ENCODE measurements around the gene UMPS. TPM values are rescaled to one million over a fixed set of nuclear protein-coding genes. Genes with fewer than 3 reads are reported as not detected.

UMPS gene
- total RNA-seq, 1 experiment from 2014 or later: 61.8 TPM

DNA sequence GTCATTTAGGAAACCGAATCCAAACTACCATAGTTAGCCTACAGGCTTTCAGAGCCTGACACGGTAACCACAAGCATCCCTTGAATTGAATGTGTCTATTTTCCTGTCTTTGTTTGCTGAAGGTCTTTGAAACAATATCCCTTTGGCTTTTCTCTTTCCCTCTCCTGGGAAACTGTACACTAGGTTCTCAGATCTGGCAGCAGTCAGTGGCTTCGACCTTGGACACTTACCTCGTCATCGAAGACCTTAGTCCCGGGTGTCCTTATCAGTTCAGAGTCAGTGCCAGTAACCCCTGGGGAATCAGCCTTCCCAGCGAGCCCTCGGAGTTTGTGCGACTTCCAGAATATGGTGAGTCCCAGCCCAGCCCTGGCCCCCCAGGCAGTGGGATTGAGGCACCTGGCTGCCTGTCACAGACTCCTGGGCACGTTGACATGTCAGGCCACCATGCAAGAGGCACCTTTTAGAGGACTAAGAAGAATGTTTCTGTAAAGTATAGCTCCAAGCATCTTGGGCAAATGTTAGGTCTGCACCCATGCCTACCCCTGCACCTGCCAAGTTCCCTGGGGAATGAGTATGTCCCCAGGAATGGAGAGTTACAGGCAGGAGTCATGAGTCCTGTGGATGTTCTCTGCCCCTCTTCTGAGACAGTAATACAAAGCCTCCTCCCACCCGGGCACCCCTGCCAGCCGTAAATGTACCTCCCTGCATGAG lies 30.4 kb upstream of the UMPS start:
- no TSS peak for BruUV-seq (replicated peaks)
- DNase-seq: no peak
- Histone ChIP-seq H3K79me2 (ENCODE audit: low read depth) (no peaks in the 10 kb centered on the region), H3K4me1 (replicated peaks; ENCODE audit: insufficient read depth) (no peaks in the 10 kb centered on the region), H3K9me3 (ENCODE audit: insufficient read depth, low read depth) (no peaks in the 10 kb centered on the region), H3K4me3 (no peak overlapping the region), H2AFZ (no peak overlapping the region), H3F3A (ENCODE audit: insufficient read depth, low read depth) (no peaks in the 10 kb centered on the region), H3K27me3 (ENCODE audit: insufficient read depth, low read depth) (peaks cover 8% of the 10 kb centered on the region; the same call in 1 of the 2 replicates), H3K4me2 (no peak overlapping the region), H4K20me1 (ENCODE audit: insufficient read depth) (no peaks in the 10 kb centered on the region), H3K27ac (no peak overlapping the region), H3K36me3 (ENCODE audit: low read depth) (no peaks in the 10 kb centered on the region), H3K9me2 (ENCODE audit: insufficient read depth) (no peaks in the 10 kb centered on the region)
- ChIA-PET CTCF (interaction anchor here (0.6 kb wide), 1 partner anchor 13 kb away, joined by 4 read pairs; no protein-coding TSS in a partner anchor), POLR2A (ENCODE audit: unreplicated experiment) (no interaction called here)
- TF ChIP-seq, protein P1, sequence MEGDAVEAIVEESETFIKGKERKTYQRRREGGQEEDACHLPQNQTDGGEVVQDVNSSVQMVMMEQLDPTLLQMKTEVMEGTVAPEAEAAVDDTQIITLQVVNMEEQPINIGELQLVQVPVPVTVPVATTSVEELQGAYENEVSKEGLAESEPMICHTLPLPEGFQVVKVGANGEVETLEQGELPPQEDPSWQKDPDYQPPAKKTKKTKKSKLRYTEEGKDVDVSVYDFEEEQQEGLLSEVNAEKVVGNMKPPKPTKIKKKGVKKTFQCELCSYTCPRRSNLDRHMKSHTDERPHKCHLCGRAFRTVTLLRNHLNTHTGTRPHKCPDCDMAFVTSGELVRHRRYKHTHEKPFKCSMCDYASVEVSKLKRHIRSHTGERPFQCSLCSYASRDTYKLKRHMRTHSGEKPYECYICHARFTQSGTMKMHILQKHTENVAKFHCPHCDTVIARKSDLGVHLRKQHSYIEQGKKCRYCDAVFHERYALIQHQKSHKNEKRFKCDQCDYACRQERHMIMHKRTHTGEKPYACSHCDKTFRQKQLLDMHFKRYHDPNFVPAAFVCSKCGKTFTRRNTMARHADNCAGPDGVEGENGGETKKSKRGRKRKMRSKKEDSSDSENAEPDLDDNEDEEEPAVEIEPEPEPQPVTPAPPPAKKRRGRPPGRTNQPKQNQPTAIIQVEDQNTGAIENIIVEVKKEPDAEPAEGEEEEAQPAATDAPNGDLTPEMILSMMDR (conservative IDR thresholded peaks at IDR 0.05): no peak
- TF ChIP-seq EZH2 (IDR thresholded peaks at IDR 0.05; ENCODE audit: low read depth): no peak
- intact Hi-C loops (cut with micrococcal nuclease; ENCODE audit: unreplicated experiment): no loop called here

DNA sequence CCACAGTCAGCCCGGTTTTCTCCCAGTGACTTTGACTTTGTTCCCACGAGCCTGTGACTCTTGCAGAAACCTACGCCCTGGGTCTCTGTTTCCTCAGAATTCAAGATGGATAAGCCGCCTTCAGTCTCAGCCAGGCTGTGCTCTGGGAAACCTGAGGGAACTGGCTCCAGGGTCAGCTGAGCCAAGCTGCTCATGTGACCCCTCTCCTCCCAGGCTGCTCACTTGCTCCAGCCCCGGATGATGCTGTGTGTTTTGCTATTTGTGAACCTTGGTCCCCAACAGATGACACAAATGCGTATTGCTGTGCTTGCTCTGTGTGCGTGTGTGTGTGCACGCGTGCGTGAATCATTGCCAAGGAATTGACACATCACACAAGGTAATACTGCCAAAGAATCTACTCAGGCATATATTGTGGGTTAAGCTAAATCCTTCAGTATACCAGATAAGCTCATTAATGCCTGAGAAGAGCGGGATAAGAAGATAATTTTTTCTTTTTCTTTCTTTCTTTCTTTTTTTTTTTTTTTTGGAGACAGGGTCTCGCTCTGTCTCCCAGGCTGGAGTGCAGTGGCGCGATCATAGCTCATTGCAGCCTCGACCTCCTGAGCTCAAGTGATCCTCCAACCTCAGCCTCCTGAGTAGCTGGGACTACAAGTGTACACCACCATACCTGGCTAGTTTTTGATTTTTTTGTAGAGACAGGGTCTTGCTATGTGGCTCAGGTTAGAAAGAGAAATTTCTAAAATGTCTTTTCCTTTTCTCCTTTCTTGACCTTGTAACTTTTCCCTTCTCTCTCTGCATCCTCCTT lies 29.2 kb upstream of the UMPS start:
- BruUV-seq (replicated peaks): no TSS peak
- Histone ChIP-seq H3K4me1 (replicated peaks; ENCODE audit: insufficient read depth) (no peaks in the 10 kb centered on the region), H2AFZ (no peak overlapping the region), H3K27me3 (ENCODE audit: insufficient read depth, low read depth) (0 out of 2 replicates have a peak, but pooled peaks cover 5% of the 10 kb centered on the region), H3F3A (ENCODE audit: insufficient read depth, low read depth) (no peaks in the 10 kb centered on the region), H3K36me3 (ENCODE audit: low read depth) (no peaks in the 10 kb centered on the region), H3K27ac (no peak overlapping the region), H3K9me2 (ENCODE audit: insufficient read depth) (no peaks in the 10 kb centered on the region), H4K20me1 (ENCODE audit: insufficient read depth) (no peaks in the 10 kb centered on the region), H3K79me2 (ENCODE audit: low read depth) (no peaks in the 10 kb centered on the region), H3K4me3 (no peak overlapping the region), H3K9me3 (ENCODE audit: insufficient read depth, low read depth) (no peaks in the 10 kb centered on the region), H3K4me2 (no peak overlapping the region)
- intact Hi-C loops (cut with micrococcal nuclease; ENCODE audit: unreplicated experiment): no loop called here
- CTCF ChIA-PET: interaction anchor here (0.6 kb wide), 1 partner anchor 10 kb away, joined by 10 read pairs; no protein-coding TSS in a partner anchor
- TF ChIP-seq, protein P1 (conservative IDR thresholded peaks at IDR 0.05): no peak
- no peak for TF ChIP-seq EZH2 (IDR thresholded peaks at IDR 0.05; ENCODE audit: low read depth)
- DNase-seq: no peak
- POLR2A ChIA-PET (ENCODE audit: unreplicated experiment): interaction anchor here (0.6 to 0.7 kb wide), 2 partner anchors 74 to 146 kb away, joined by 4 to 10 read pairs; no protein-coding TSS in a partner anchor

- intact Hi-C loops (cut with micrococcal nuclease; ENCODE audit: unreplicated experiment): no loop called here
- H3K79me2 ChIP-seq (ENCODE audit: low read depth): no peaks in the 10 kb centered on the region
- no peak overlapping the region for H3K27ac ChIP-seq
- no peak for DNase-seq
- H3K4me2 ChIP-seq: no peak overlapping the region
- no peak overlapping the region for H3K4me3 ChIP-seq
- BruUV-seq (replicated peaks): no TSS peak
- H4K20me1 ChIP-seq (ENCODE audit: insufficient read depth): no peaks in the 10 kb centered on the region
- H2AFZ ChIP-seq: no peak overlapping the region
- H3K9me2 ChIP-seq (ENCODE audit: insufficient read depth): no peaks in the 10 kb centered on the region
- TF ChIP-seq, protein P1 (conservative IDR thresholded peaks at IDR 0.05): no peak
- no peak for TF ChIP-seq EZH2 (IDR thresholded peaks at IDR 0.05; ENCODE audit: low read depth)
- H3K36me3 ChIP-seq (ENCODE audit: low read depth): no peaks in the 10 kb centered on the region
- H3F3A ChIP-seq (ENCODE audit: insufficient read depth, low read depth): no peaks in the 10 kb centered on the region
- ChIA-PET POLR2A (ENCODE audit: unreplicated experiment) (interaction anchor here (0.7 kb wide), 1 partner anchor 74 kb away, joined by 4 read pairs; no protein-coding TSS in a partner anchor), CTCF (no interaction called here)
- no peaks in the 10 kb centered on the region for H3K4me1 ChIP-seq (replicated peaks; ENCODE audit: insufficient read depth)
- H3K9me3 ChIP-seq (ENCODE audit: insufficient read depth, low read depth): no peaks in the 10 kb centered on the region
- H3K27me3 ChIP-seq (ENCODE audit: insufficient read depth, low read depth): 0 out of 2 replicates have a peak, but pooled peaks cover 5% of the 10 kb centered on the region
These were observed 28.6 kb upstream of the UMPS start for GRCh38 chr3:124701687-124702086.

Measured in PC-9 (cell line).